Neural cell (in vitro differentiated cells): ENCODE results near the gene ALPI.

Source experiments
- EP300 ChIP-seq: fragments of 450-650 bp; conservative IDR thresholded peaks from 2 replicates; pipeline ENCODE4 v1.6.1; 2014; ENCODE audit warnings: antibody characterized with exemption, mild to moderate bottlenecking, moderate library complexity; ENCODE audit not compliant: poor library complexity, severe bottlenecking
- EZH2 ChIP-seq: fragments of 200-600, 300-800 bp; shearing (Covaris generic), sonication (generic); IDR thresholded peaks from 2 replicates; pipeline ENCODE4 v1.6.1; 2014; ENCODE audit warnings: antibody characterized with exemption, low read length, borderline replicate concordance, mild to moderate bottlenecking; ENCODE audit not compliant: insufficient read depth, poor library complexity, severe bottlenecking
- POLR2AphosphoS5 ChIP-seq: IDR thresholded peaks from 2 replicates; pipeline ENCODE4 v1.6.1; 2012
- RAD21 ChIP-seq: fragments of 450-650 bp; conservative IDR thresholded peaks from 2 replicates; pipeline ENCODE4 v1.6.1; 2014; ENCODE audit warnings: antibody characterized with exemption, mild to moderate bottlenecking, moderate library complexity
- TAF1 ChIP-seq: IDR thresholded peaks from 2 replicates; pipeline ENCODE4 v1.6.1; 2012; ENCODE audit warnings: low read depth
- TF ChIP-seq, protein P1 (sequence below): fragments of 450-650 bp; IDR thresholded peaks from 2 replicates; pipeline ENCODE4 v1.5.1; 2014; ENCODE audit warnings: antibody characterized with exemption, mild to moderate bottlenecking, moderate library complexity; ENCODE audit not compliant: poor library complexity, severe bottlenecking

DNA sequence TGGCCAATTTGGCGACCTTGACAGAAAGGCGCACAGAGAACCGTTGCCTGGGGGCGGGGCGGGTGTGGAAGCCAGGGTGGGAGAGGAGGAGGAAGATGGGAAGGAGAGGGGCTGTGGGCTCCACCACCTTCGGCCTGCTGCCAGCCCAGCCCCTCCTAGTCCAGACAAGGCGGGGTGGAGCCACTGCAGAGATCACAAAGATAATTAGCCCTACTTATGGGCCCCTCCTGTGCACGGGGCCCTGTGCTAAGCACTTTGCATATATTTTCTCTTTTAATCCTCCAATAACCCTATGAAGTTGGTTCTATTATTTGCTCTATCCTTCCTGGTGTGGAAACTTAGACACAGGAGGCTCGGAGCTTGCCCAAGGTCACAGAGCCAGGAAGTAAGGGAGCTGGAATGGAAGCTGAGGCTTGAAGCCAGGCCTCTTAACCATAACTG lies 45.4 kb downstream of the ALPI start:
- TF ChIP-seq, protein P1, sequence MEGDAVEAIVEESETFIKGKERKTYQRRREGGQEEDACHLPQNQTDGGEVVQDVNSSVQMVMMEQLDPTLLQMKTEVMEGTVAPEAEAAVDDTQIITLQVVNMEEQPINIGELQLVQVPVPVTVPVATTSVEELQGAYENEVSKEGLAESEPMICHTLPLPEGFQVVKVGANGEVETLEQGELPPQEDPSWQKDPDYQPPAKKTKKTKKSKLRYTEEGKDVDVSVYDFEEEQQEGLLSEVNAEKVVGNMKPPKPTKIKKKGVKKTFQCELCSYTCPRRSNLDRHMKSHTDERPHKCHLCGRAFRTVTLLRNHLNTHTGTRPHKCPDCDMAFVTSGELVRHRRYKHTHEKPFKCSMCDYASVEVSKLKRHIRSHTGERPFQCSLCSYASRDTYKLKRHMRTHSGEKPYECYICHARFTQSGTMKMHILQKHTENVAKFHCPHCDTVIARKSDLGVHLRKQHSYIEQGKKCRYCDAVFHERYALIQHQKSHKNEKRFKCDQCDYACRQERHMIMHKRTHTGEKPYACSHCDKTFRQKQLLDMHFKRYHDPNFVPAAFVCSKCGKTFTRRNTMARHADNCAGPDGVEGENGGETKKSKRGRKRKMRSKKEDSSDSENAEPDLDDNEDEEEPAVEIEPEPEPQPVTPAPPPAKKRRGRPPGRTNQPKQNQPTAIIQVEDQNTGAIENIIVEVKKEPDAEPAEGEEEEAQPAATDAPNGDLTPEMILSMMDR, result no peak
- no peak for TF ChIP-seq TAF1
- no peak for TF ChIP-seq EP300
- TF ChIP-seq POLR2AphosphoS5, result no peak
- TF ChIP-seq RAD21, result no peak
- TF ChIP-seq EZH2, result no peak
